T-helper 17 cell (primary cell): ENCODE measurements around the gene DDIAS. TPM values are rescaled to one million over a fixed set of nuclear protein-coding genes. Genes with fewer than 3 reads are reported as not detected.

ENCODE experiments used
- ATAC-seq: fragments of 150-1000 bp; cut with Tn5 transposase; 2 replicates; pipeline ENCODE4 v1.10.0; 2021; ENCODE audit warnings: mild to moderate bottlenecking, moderate library complexity
- DNase-seq, 3 donors: peaks; one replicate each; pipeline versions ENCODE4 v3.0.0 to v3.0.0-alpha.2; 2020 to 2021
- H3K9me3 ChIP-seq: one replicate; pipeline ENCODE4 v1.7.0; 2013; ENCODE audit warnings: low read length, mild to moderate bottlenecking; ENCODE audit not compliant: control insufficient read depth, poor library complexity, severe bottlenecking
- H3K27ac Mint-ChIP-seq: one replicate; pipeline ENCODE4 v1.8.0; 2022; ENCODE audit warnings: mild to moderate bottlenecking, moderate library complexity, mixed read lengths
- H3K27me3 Mint-ChIP-seq: one replicate; pipeline ENCODE4 v1.8.0; 2022; ENCODE audit warnings: mixed read lengths
- H3K36me3 Mint-ChIP-seq: one replicate; pipeline ENCODE4 v1.8.0; 2022; ENCODE audit warnings: low read depth, mixed read lengths
- H3K4me1 Mint-ChIP-seq: one replicate; pipeline ENCODE4 v1.8.0; 2022; ENCODE audit warnings: mild to moderate bottlenecking, mixed read lengths
- H3K4me3 Mint-ChIP-seq: one replicate; pipeline ENCODE4 v1.8.0; 2022; ENCODE audit warnings: mild to moderate bottlenecking, moderate library complexity, mixed read lengths
- total RNA-seq, 4 donors: library from RNA in 2 of 4; stranded (reverse) in 2 of 4; gene quantifications; one replicate each; pipeline ENCODE4 v1.2.3 and lab custom pipeline; 2022 to 2026

Gene DDIAS
- total RNA-seq, 2 donors from 2014 or later: 0.47 to 0.52 TPM

GRCh38 chr11:82896183-82896582, 5.4 kb upstream of the DDIAS start:
- no peak for ATAC-seq
- Mint-ChIP-seq H3K27ac (no peak overlapping the region), H3K4me3 (no peak overlapping the region), H3K27me3 (no peaks in the 10 kb centered on the region), H3K4me1 (peaks cover 30% of the 10 kb centered on the region), H3K36me3 (peaks cover 3% of the 10 kb centered on the region)
- no peaks in the 10 kb centered on the region for H3K9me3 ChIP-seq
- no peak for DNase-seq

GRCh38 chr11:82898241-82898640, 3.3 kb upstream of the DDIAS start:
- Mint-ChIP-seq H3K36me3 (peaks cover 5% of the 10 kb centered on the region), H3K27me3 (no peaks in the 10 kb centered on the region), H3K4me1 (peaks cover 42% of the 10 kb centered on the region), H3K27ac (no peak overlapping the region), H3K4me3 (no peak overlapping the region)
- DNase-seq (no peak), ATAC-seq (no peak)
- no peaks in the 10 kb centered on the region for H3K9me3 ChIP-seq

DNA sequence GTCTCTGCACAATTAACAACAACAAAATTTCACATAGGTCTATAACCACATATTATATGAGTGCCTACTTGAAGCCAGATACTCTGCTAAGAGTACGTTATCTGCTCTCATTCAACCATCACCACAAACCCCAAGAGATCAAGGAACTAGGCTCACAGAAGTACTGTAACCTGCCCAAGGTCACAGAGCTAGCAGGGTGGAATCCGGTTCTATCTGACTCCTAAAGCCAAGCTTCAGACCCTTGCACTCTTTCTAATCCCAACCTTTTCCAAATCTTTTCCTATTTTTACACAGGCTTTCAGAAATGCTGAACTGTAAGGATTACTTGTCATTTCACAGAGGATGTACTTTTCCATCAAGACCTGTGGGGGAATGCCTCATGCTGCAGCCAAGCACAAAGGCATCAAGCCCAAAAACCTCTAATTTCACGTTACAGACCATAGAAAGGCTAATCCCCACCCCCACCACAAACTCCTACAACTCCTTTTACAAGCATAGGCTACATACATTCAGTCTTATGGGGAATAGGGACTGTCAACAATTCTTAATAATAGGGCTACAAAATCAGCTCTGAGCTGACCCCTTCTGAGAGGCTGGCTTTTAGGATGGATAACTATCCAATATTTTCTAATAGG, 2.2 kb upstream of the DDIAS start:
- DNase-seq: peak in 1 of 3 donors; percentile 13
- no peaks in the 10 kb centered on the region for H3K27me3 Mint-ChIP-seq
- H3K27ac Mint-ChIP-seq: peak overlapping the region; percentile 100
- H3K36me3 Mint-ChIP-seq: peaks cover 5% of the 10 kb centered on the region
- peak; percentile 40 for ATAC-seq
- H3K4me1 Mint-ChIP-seq: peaks cover 42% of the 10 kb centered on the region
- H3K9me3 ChIP-seq: no peaks in the 10 kb centered on the region
- H3K4me3 Mint-ChIP-seq: peak overlapping the region; percentile 98

DNA sequence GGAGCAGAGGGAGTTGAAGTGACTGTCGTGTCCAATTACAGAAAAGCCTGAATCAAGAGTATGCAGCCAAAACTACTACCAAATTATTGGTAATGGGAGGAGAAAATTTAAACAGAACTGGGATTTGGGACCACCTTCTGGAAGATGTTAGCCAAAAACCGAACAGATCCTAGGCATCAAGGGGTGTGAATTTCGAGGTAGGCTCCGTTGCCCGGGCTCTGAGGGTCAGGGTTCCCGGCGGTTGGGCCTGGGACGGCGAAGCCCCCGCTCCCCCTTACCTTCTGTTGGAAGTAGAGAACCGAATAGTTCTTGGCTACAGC, 1.6 kb upstream of the DDIAS start:
- H3K4me1 Mint-ChIP-seq: peaks cover 42% of the 10 kb centered on the region
- no peaks in the 10 kb centered on the region for H3K27me3 Mint-ChIP-seq
- peak overlapping the region; percentile 98 for H3K4me3 Mint-ChIP-seq
- H3K36me3 Mint-ChIP-seq: peaks cover 5% of the 10 kb centered on the region
- H3K27ac Mint-ChIP-seq: peak overlapping the region; percentile 100
- H3K9me3 ChIP-seq: no peaks in the 10 kb centered on the region
- ATAC-seq: no peak
- DNase-seq: no peak

- ATAC-seq: peak; percentile 82
- H3K27me3 Mint-ChIP-seq: no peaks in the 10 kb centered on the region
- peak within 1 kb of the TSS; percentile 98 for H3K4me3 Mint-ChIP-seq
- H3K36me3 Mint-ChIP-seq: peaks cover 5% of the 10 kb centered on the region
- peaks cover 40% of the 10 kb centered on the region for H3K4me1 Mint-ChIP-seq
- H3K27ac Mint-ChIP-seq: peak within 1 kb of the TSS; percentile 100
- no peaks in the 10 kb centered on the region for H3K9me3 ChIP-seq
- DNase-seq: peak; percentile 89 to 92 (median 90)
These were observed 1.0 kb upstream of the DDIAS start, which contains the start of gene PRCP for GRCh38 chr11:82900277-82901164. Gene PRCP (minus strand): TSS chr11:82900430. CDS start chr11:82900402, 28 bp downstream.

- ATAC-seq: no peak
- Mint-ChIP-seq H3K4me1 (peaks cover 44% of the 10 kb centered on the region), H3K27me3 (no peaks in the 10 kb centered on the region), H3K27ac (peak overlapping the region; percentile 100), H3K4me3 (peak overlapping the region; percentile 98), H3K36me3 (peaks cover 2% of the 10 kb centered on the region)
- no peak for DNase-seq
- no peaks in the 10 kb centered on the region for H3K9me3 ChIP-seq
These were observed 468 bp downstream of the DDIAS start for GRCh38 chr11:82901922-82902485.

GRCh38 chr11:82902880-82903279, 1.3 kb downstream of the DDIAS start:
- no peak for ATAC-seq
- peak overlapping the region; percentile 100 for H3K27ac Mint-ChIP-seq
- DNase-seq: no peak
- peaks cover 43% of the 10 kb centered on the region for H3K4me1 Mint-ChIP-seq
- H3K4me3 Mint-ChIP-seq: peak overlapping the region; percentile 63
- no peaks in the 10 kb centered on the region for H3K27me3 Mint-ChIP-seq
- H3K9me3 ChIP-seq: no peaks in the 10 kb centered on the region
- H3K36me3 Mint-ChIP-seq: peaks cover 2% of the 10 kb centered on the region

- H3K36me3 Mint-ChIP-seq: peaks cover 2% of the 10 kb centered on the region
- no peaks in the 10 kb centered on the region for H3K9me3 ChIP-seq
- no peak overlapping the region for H3K4me3 Mint-ChIP-seq
- H3K27ac Mint-ChIP-seq: no peak overlapping the region
- DNase-seq (no peak), ATAC-seq (no peak)
- H3K27me3 Mint-ChIP-seq: no peaks in the 10 kb centered on the region
- peaks cover 45% of the 10 kb centered on the region for H3K4me1 Mint-ChIP-seq
These were observed 2.5 kb downstream of the DDIAS start for GRCh38 chr11:82903843-82904586.

DNA sequence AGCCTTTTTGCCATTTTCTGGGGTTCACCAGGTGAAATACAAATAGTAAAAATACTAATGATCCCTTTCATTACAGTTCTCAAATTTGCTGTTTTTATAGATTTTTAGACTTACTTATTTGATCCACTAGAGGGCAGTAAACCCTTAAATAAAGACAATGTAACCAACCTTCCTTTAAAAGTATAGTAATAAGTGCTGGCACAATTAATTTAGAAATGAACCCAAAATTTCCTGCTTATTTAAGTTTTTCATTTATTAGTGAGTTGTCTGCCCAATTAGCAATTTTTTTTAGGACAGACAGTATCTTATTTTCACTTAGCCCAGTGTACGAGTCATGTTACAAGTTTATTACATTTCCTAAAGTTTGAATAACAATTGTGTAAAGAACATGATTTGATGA, 4.7 kb downstream of the DDIAS start:
- Mint-ChIP-seq H3K4me1 (peaks cover 25% of the 10 kb centered on the region), H3K36me3 (peaks cover 2% of the 10 kb centered on the region), H3K4me3 (no peak overlapping the region), H3K27ac (peak overlapping the region; percentile 43), H3K27me3 (no peaks in the 10 kb centered on the region)
- no peaks in the 10 kb centered on the region for H3K9me3 ChIP-seq
- ATAC-seq: no peak
- DNase-seq: no peak

- no peak for DNase-seq
- no peaks in the 10 kb centered on the region for H3K36me3 Mint-ChIP-seq
- ATAC-seq: no peak
- H3K27me3 Mint-ChIP-seq: no peaks in the 10 kb centered on the region
- peaks cover 20% of the 10 kb centered on the region for H3K4me1 Mint-ChIP-seq
- no peak overlapping the region for H3K4me3 Mint-ChIP-seq
- no peaks in the 10 kb centered on the region for H3K9me3 ChIP-seq
- H3K27ac Mint-ChIP-seq: peak overlapping the region; percentile 43
These were observed 5.4 kb downstream of the DDIAS start for GRCh38 chr11:82906931-82907330.

DNA sequence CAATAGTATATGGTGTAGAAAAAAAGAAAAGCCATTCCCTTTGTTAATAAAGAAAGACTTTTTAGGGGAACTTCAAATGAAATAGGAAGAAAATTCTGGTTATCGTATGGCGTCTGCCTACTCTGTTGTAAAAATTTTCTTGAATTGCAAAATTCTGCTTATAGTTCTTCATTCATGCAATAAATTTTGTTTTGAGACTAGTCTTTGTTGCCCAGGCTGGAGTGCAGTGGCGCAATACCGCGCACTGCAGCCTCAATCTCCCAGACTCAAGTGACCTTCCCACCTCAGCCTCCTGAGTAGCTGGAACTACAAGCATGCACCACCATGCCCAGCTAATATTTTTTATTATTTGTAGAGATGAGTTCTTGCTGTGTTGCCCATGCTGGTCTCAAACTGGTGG, 5.8 kb downstream of the DDIAS start:
- H3K9me3 ChIP-seq: no peaks in the 10 kb centered on the region
- Mint-ChIP-seq H3K27ac (peak overlapping the region; percentile 37), H3K4me3 (no peak overlapping the region), H3K36me3 (no peaks in the 10 kb centered on the region), H3K27me3 (no peaks in the 10 kb centered on the region), H3K4me1 (peaks cover 18% of the 10 kb centered on the region)
- ATAC-seq: no peak
- DNase-seq: no peak

GRCh38 chr11:82908311-82908710, 6.8 kb downstream of the DDIAS start:
- H3K4me1 Mint-ChIP-seq: peaks cover 14% of the 10 kb centered on the region
- H3K27me3 Mint-ChIP-seq: no peaks in the 10 kb centered on the region
- H3K4me3 Mint-ChIP-seq: no peak overlapping the region
- no peaks in the 10 kb centered on the region for H3K9me3 ChIP-seq
- H3K27ac Mint-ChIP-seq: peak overlapping the region; percentile 37
- DNase-seq (no peak), ATAC-seq (no peak)
- no peaks in the 10 kb centered on the region for H3K36me3 Mint-ChIP-seq
